Inferior parietal cortex (tissue), 1 donor: ENCODE results near the gene RBM15.

Source experiments
- DNase-seq: peaks from one replicate; pipeline ENCODE4 v3.0.0-alpha.2; 2016; ENCODE audit errors: extremely low spot score

Gene RBM15

GRCh38 chr1:110319332-110320167, 19.6 kb upstream of the RBM15 start:
- no peak for DNase-seq

- DNase-seq, result no peak
Measured at GRCh38 chr1:110320168-110320518, 19.0 kb upstream of the RBM15 start.

GRCh38 chr1:110321045-110321444, 18.1 kb upstream of the RBM15 start:
- no peak for DNase-seq

- no peak for DNase-seq
Measured at GRCh38 chr1:110321846-110322245, 17.3 kb upstream of the RBM15 start.

- no peak for DNase-seq
Measured at GRCh38 chr1:110324667-110325066, 14.5 kb upstream of the RBM15 start.

GRCh38 chr1:110326826-110327225, 12.4 kb upstream of the RBM15 start:
- DNase-seq, result no peak

GRCh38 chr1:110328274-110328673, 10.9 kb upstream of the RBM15 start:
- no peak for DNase-seq

- DNase-seq, result no peak
Measured at GRCh38 chr1:110328700-110329099, 10.5 kb upstream of the RBM15 start.

- no peak for DNase-seq
Measured at GRCh38 chr1:110335265-110335664, 3.9 kb upstream of the RBM15 start.

- no peak for DNase-seq
Measured at GRCh38 chr1:110336300-110337039, 2.7 kb upstream of the RBM15 start.

- no peak for DNase-seq
Measured at GRCh38 chr1:110337704-110338308, 1.4 kb upstream of the RBM15 start.

GRCh38 chr1:110338309-110338885, 780 bp upstream of the RBM15 start:
- no peak for DNase-seq

GRCh38 chr1:110339407-110340206, 430 bp downstream of the RBM15 start:
- no peak for DNase-seq

- no peak for DNase-seq
Measured at GRCh38 chr1:110340207-110340468, 961 bp downstream of the RBM15 start.

GRCh38 chr1:110341146-110341871, 2.1 kb downstream of the RBM15 start:
- no peak for DNase-seq

GRCh38 chr1:110341872-110342331, 2.7 kb downstream of the RBM15 start:
- DNase-seq, result no peak

GRCh38 chr1:110343249-110343648, 4.1 kb downstream of the RBM15 start:
- no peak for DNase-seq

GRCh38 chr1:110344152-110344551, 5.0 kb downstream of the RBM15 start:
- DNase-seq, result no peak

GRCh38 chr1:110345480-110345879, 6.3 kb downstream of the RBM15 start:
- no peak for DNase-seq

- DNase-seq, result no peak
Measured at GRCh38 chr1:110346690-110347089, 7.5 kb downstream of the RBM15 start.
